HG03460 (cell line): ENCODE data around the gene CTAGE8.
"Not testable (repeated sequence)": the region's sequence is repeated elsewhere in the genome, so short reads cannot be mapped to it uniquely, and the experiment has no call there.

Source experiments
- ATAC-seq: cut with Tn5 transposase; IDR thresholded peaks from one replicate; pipeline ENCODE4 v1.9.1; 2021; ENCODE audit not compliant: unreplicated experiment

Gene CTAGE8

DNA sequence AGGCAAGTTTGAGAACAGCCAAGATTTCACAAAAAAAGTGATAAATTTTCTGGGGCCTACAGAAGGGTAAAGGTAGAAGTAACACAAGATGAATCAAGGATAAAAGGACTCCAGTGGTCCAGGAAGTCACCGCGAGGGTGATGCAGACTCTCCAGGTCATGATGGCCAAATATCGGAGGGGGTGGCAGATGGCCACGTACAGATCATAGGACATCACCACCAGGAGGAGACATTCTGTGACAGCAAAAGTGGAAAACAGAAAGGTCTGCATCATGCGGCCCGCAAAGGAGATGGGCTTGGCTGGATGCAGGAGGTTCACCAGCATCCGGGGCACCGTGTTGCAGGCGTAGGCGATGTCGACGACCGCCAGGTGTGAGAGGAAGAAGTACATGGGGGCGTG lies 10.0 kb downstream of the CTAGE8 start:
- ATAC-seq: not testable (repeated sequence)

DNA sequence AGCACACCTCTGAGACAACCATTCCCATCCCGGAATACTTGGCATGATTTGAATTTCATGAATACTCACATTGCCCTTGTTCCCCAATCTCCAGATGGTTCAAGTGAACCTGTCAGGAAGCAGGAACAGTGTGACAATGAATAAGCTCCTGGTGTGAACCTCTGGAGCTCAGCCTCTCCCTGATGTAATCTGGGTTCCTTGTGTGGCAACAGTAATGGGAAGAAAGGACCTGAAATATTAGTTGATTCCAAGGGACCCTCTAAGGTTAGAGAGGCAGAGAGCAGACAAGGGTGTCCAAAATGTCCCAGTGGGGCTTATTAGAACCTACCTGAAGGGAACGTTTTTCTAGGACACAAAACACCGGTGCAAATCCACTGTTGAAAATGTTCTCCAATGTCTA lies 13.0 kb downstream of the CTAGE8 start:
- no peak for ATAC-seq

DNA sequence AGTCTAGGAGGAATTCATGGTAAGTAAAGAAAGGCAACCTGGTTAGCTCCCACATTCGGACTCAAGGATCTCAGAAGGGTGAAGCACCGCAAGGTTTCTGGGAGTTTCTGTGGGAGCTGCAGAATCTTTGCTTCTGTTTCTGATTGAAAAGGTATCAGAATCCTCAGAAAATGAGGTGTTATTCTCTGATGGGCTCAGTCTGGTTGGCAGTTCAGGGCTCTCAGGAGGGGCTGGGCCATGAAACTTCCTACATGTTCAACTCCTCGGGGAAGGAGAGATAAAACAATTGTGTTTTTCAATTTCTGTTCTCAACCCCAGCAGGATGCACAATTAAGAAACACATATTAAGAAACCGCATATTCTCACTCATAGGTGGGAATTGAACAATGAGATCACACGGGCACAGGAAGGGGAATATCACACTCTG lies 13.6 kb downstream of the CTAGE8 start:
- no peak for ATAC-seq

DNA sequence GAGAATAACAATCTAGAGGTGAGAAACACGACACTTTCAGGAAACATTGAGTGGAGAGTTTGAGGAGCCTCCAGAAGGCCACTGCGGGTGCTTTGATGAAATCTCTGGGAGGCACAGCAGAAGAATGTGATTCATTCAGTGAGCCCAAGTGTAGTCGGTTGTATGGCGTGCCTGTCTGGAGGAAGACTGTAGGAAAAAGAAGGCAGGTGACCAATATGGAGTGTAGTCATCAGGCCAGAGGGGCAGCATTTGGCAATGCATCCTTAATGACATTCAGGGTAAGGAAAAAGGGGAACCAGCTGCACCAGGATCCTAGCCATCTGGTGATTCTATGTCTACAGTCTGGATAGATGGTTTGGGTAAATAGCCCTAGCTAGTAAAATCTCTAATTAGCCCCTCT lies 16.8 kb downstream of the CTAGE8 start:
- not testable (repeated sequence) for ATAC-seq

DNA sequence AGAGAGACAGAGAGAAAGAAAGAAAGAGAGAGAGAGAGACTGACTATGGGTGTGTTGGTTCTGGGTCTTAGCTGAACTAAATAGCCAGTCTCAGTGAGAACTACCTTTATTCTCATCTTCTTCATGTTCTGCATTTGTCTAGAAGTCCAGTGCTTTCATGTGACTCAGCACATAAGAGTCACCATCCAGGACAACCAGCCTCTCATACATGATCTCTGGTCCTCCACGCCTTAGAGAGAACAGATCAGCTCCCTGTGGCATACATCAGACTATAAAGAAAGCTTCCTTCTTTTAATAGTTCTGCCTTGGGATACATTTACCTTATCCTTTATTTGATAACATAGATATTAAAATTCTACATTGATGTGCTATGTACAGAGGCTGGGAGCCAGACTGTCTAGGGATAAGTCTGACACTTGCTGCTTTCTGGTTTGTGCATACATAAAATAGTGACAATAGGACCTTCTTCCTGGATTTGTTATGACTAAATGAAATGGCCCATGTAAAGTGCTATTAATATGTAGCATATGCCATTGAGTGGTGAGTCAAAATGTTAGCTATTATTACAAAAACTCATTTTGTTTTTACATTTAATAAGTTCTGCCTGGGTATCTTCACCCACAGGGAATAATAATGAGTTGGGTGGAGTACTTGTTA lies 21.3 kb downstream of the CTAGE8 start:
- ATAC-seq: not testable (repeated sequence)

DNA sequence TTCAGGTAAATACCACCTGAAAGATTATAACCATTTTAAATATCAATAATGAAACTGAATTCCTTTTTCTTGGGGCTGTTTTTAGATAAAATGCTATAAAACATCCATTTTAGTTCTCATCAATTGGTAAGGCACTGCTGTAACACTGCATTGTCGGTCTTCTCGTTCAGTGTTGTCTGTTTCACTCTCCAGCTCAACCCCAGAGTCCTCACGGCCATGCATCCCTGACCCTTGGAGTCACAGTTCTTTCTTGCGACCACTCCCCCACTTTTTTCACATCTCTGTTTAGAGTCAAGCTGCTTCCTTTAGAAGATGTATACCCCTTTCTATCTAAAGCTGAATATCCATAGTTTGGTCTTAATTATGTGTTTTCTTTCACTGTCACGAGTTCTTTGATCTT lies 22.1 kb downstream of the CTAGE8 start:
- not testable (repeated sequence) for ATAC-seq

DNA sequence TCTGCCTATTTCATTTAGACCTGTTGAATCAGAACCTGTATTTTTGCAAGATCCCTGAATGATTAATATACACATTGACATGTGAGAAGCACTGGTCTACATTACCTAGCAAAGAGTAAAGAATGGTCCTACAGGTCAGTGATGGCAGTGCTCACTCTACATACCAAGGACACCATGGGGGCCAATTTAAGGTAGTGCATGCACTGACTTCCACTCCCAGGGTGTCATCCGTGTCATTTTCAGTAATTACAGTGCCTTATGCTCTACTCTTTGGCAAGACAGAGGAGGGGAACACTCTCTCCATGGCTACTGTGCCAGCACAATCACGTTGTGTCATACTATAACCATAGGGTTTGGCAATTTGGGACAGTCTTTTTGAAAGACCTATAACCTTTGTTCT lies 23.7 kb downstream of the CTAGE8 start:
- not testable (repeated sequence) for ATAC-seq

DNA sequence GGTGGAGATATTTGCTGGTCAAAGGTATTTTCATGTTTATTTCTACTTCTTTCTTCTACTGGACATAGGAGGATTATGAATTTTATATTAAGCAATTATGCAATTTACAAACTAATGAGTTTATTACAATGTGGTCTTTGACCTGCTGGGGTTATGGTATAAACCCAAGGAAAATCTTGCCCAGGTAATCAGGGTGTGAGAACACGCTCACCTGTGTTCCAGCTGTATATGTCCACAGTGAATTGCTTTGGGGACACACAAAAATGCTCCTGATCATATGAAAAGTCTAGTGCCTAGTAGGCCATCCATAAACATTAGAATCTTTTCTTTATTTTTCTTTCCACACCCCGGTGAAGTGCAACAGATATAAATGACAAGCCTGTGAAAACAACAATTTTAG lies 29.7 kb downstream of the CTAGE8 start, which contains the start of gene OR2A42:
Gene OR2A42, minus strand, starts transcription at position 241 of the 400 bp plus-strand sequence. CDS start 6,762 bp downstream, outside the sequence.
- ATAC-seq: not testable (repeated sequence)

DNA sequence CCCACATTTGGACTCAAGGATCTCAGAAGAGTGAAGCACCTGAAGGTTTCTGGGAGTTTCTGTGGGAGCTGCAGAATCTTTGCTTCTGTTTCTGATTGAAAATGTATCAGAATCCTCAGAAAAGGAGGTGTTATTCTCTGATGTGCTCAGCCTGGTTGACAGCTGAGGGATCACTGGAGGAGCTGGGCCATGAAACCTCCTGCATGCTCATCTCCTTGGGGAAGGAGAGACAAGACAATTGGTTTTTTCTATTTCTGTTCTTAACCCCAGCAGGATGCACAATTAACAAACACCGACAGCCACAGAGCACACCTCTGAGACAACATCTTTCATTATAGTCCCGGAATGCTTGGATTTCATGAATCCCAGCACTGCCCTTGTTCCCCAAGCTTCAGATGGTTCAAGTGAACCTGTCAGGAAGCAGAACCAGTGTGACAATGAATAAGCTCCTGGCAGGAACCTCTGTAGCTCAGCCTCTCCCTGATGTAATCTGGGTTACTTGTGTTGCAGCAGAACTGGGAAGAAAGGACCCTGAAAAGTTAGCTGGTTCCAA lies 30.5 kb downstream of the CTAGE8 start:
- ATAC-seq: not testable (repeated sequence)

DNA sequence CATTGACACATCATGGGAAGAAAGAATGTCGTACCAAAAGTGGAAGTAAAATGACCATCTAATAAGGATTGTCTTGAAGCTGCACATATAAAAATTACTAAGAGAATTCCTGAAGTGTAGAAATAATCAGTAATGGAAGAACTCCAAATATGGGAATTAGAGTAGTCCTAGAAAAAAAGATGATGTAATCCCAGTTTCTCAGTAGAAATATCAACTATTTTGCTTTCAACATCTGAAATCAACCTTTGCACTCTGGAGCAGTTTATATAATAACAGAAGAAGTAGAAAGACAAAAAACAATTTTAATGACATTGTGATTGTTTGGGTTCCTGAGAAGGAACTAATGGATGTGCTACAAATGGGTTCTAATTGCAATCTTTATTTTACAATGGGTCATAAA lies 36.0 kb downstream of the CTAGE8 start:
- ATAC-seq: not testable (repeated sequence)

DNA sequence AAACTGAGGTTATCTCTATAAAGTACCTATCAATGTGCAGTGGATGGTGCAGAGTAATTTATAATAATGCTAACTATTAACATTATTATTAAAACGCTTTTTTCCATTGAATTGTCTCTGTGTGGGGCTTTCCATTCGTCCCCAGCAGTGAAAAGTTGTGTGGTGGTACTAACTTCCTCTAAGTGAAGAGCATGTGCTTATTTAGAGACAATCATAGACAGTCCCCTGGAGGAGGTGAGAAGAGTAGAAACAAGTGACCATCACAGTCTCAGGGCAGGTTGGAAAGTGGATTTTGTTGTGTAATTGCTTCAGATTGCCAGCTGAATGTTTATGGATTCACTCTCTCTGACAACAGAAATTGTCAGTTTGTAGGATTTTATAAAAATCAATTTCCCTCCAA lies 38.1 kb downstream of the CTAGE8 start:
- not testable (repeated sequence) for ATAC-seq

DNA sequence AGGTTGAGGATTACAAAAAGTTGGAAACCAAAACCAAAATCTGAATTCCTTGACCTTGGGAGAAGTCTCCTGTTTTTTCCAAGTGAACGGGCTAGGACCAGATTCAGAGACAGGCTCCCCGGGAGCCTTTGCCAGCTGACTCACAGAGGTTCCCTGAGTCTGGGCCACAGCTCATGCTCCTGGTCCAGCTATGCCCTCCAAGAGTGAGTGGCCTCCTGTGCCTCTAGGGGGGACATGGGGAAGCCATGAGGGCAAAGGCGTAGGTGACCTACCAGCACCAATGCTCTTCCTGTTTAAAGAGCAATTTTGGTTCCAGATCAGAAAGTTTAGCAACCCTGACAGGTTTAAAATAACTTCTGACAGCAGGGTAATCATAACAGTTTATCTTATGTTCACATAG lies 40.3 kb downstream of the CTAGE8 start:
- not testable (repeated sequence) for ATAC-seq

DNA sequence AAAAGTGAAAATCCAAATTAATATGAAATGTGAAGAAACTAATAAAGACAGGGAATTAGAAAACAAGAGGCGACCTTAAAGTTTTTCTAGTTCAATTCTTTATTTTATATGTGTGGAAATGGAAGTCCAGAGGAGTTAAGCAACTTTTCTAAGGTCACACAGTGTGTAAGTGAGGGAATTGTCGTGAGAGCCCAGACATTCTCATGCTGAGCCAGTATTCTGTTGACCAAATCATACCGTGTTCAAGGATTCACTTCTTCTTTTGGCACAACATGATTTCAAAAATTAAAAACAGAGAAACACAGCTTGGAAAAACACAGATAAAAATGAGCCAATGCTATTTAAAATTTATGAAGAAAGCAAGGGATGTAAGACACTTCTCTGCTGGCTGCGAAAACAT lies 42.2 kb downstream of the CTAGE8 start:
- ATAC-seq: not testable (repeated sequence)

DNA sequence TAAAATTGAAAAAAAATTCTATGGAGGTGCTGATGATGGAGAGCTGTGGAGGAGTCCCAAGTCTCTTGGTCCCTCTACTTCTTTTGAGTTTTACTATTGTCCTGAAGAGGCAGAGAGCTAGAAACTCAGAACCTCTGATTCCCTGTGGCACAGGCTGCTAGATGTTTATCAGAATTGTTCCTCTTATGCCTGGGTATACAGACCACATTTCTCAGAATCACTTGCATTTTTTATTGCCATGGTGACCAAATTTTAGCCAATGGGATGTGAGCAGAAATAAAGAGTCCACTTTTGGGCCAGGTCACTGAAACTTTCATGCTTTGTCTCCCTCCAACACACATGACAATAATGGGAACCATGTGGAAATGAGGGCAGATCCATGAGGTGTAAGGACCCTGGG lies 45.4 kb downstream of the CTAGE8 start:
- ATAC-seq: not testable (repeated sequence)

DNA sequence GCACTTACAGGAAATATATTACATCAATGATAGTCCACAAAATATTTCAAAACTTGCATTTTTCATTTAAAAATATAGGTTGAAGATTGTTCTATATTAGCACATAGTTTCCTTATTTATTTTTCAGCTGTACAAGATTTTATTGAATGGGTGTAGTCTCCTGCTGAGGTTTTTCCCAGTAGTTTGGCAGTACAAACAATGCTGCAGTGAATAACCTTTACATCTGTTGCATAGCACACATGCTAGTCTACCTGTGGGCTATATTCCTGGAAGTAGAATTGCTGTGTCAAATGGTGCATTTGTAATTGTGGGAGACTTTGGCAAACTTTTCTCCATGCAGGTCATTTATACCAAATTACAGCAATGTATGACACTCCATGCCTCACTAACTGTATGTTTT lies 48.6 kb downstream of the CTAGE8 start:
- ATAC-seq: not testable (repeated sequence)

DNA sequence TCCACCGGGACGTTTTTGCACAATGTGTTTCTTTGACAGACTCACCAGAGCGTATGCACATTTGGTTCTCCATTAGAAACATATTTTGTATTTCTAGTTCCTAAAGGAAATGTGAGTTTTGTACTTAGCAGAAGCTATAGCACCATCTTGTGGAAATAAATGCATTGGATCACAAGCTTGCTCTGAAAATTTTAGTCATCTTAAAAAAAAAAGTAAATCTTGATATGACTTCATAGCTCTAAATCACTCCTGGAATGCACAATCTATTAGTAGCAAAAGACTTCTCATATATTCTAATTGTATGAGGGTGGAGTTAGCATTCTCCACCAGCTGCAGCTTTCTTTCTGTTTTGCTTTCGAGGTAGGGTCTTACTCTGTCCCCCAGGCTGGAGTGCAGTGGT lies 49.9 kb downstream of the CTAGE8 start:
- not testable (repeated sequence) for ATAC-seq

DNA sequence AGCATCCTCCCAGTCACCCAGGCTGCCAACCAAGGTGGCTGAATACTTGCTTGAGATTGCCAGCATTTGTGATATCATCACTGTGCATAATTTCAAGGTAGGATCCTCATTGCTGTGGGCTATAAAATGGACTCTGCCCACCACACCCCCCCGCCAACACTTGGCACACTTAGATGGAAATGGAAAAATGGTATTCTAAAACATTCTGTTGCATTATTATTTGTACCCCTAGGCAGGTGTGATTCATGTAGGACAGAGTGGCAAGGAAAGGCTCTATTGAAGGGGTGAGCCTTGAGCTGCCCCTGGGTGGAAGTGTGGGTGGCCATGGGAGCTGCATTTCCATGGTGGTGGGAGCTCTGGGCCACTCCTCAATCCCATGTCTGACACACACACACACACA lies 50.5 kb downstream of the CTAGE8 start:
- ATAC-seq: not testable (repeated sequence)

DNA sequence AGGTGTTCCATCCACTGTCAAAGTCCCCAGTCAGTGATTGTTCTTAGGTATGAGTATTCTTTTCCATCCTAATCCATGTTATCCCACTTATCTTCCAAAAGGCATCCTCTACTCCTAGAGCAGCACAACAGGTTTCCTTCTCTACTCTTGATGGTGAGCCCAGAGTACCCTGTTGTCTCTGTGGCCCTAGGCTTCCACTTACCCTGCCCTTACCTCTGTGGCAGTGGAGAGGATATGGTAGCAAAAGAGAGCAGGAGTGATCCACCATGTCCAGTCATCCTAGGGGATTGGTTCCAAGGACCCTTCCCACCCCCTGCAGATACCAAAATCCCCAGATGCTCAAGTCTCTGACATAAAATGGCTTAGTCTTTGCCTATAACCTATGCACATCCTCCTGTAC lies 51.9 kb downstream of the CTAGE8 start:
- ATAC-seq: not testable (repeated sequence)
